Measurements from ENCODE around the gene OR9G4. TPM values are rescaled to one million over a fixed set of nuclear protein-coding genes. Genes with fewer than 3 reads are reported as not detected.

The OR9G4 gene
- total RNA-seq, 1 donor from 2014 or later: not detected

- Histone ChIP-seq H3K4me2 (no peak overlapping the region), H2AFZ (replicated peaks) (no peak overlapping the region), H4K20me1 (ENCODE audit: low read depth) (no peaks in the 10 kb centered on the region), H3K4me3 (no peak overlapping the region), H3K36me3 (no peaks in the 10 kb centered on the region), H3K9ac (no peak overlapping the region), H3F3A (ENCODE audit: low read depth) (no peaks in the 10 kb centered on the region), H3K79me2 (ENCODE audit: low read depth) (no peaks in the 10 kb centered on the region), H3K27me3 (no peaks in the 10 kb centered on the region), H3K4me1 (no peaks in the 10 kb centered on the region), H3K9me3 (ENCODE audit: low read depth) (no peaks in the 10 kb centered on the region), H3K27ac (no peak overlapping the region)
- TF ChIP-seq CTCF (IDR thresholded peaks at IDR 0.05) (no peak), EZH2 (IDR thresholded peaks at IDR 0.05) (no peak), EZH2phosphoT487 (IDR thresholded peaks at IDR 0.05) (no peak)
- no peak for DNase-seq (ENCODE audit: low spot score)
- no peak overlapping the region for H3K27ac Mint-ChIP-seq
- H3K4me1 Mint-ChIP-seq: no peaks in the 10 kb centered on the region
- no peaks in the 10 kb centered on the region for H3K36me3 Mint-ChIP-seq
- no peaks in the 10 kb centered on the region for H3K9me3 Mint-ChIP-seq
- no peaks in the 10 kb centered on the region for H3K27me3 Mint-ChIP-seq (ENCODE audit: insufficient read depth, low read depth)
- no peak overlapping the region for H3K4me3 Mint-ChIP-seq
These were observed 32.1 kb downstream of the OR9G4 start for GRCh38 chr11:56716379-56716854.

GRCh38 chr11:56714206-56714605 lies 34.3 kb downstream of the OR9G4 start:
- Histone ChIP-seq H3F3A (ENCODE audit: low read depth) (no peaks in the 10 kb centered on the region), H3K9ac (no peak overlapping the region), H3K27ac (no peak overlapping the region), H3K4me2 (no peak overlapping the region), H3K36me3 (no peaks in the 10 kb centered on the region), H3K4me1 (no peaks in the 10 kb centered on the region), H3K4me3 (no peak overlapping the region), H3K27me3 (no peaks in the 10 kb centered on the region), H3K9me3 (ENCODE audit: low read depth) (no peaks in the 10 kb centered on the region), H3K79me2 (ENCODE audit: low read depth) (no peaks in the 10 kb centered on the region), H2AFZ (replicated peaks) (no peak overlapping the region), H4K20me1 (ENCODE audit: low read depth) (no peaks in the 10 kb centered on the region)
- Mint-ChIP-seq H3K4me1 (no peaks in the 10 kb centered on the region), H3K27me3 (ENCODE audit: insufficient read depth, low read depth) (no peaks in the 10 kb centered on the region), H3K27ac (no peak overlapping the region), H3K9me3 (peaks cover 2% of the 10 kb centered on the region), H3K36me3 (no peaks in the 10 kb centered on the region), H3K4me3 (no peak overlapping the region)
- TF ChIP-seq EZH2 (IDR thresholded peaks at IDR 0.05) (no peak), CTCF (IDR thresholded peaks at IDR 0.05) (no peak), EZH2phosphoT487 (IDR thresholded peaks at IDR 0.05) (no peak)
- DNase-seq (ENCODE audit: low spot score): no peak

- Histone ChIP-seq H3K36me3 (no peaks in the 10 kb centered on the region), H3K27me3 (no peaks in the 10 kb centered on the region), H3K79me2 (ENCODE audit: low read depth) (no peaks in the 10 kb centered on the region), H3K9me3 (ENCODE audit: low read depth) (no peaks in the 10 kb centered on the region), H3K4me2 (no peak overlapping the region), H2AFZ (replicated peaks) (no peak overlapping the region), H4K20me1 (ENCODE audit: low read depth) (no peaks in the 10 kb centered on the region), H3K4me3 (no peak overlapping the region), H3F3A (ENCODE audit: low read depth) (no peaks in the 10 kb centered on the region), H3K4me1 (no peaks in the 10 kb centered on the region), H3K27ac (no peak overlapping the region), H3K9ac (no peak overlapping the region)
- H3K9me3 Mint-ChIP-seq: peaks cover 2% of the 10 kb centered on the region
- no peak overlapping the region for H3K27ac Mint-ChIP-seq
- TF ChIP-seq EZH2 (IDR thresholded peaks at IDR 0.05) (no peak), CTCF (IDR thresholded peaks at IDR 0.05) (no peak), EZH2phosphoT487 (IDR thresholded peaks at IDR 0.05) (no peak)
- no peak overlapping the region for H3K4me3 Mint-ChIP-seq
- H3K27me3 Mint-ChIP-seq (ENCODE audit: insufficient read depth, low read depth): no peaks in the 10 kb centered on the region
- H3K4me1 Mint-ChIP-seq: no peaks in the 10 kb centered on the region
- no peak for DNase-seq (ENCODE audit: low spot score)
- H3K36me3 Mint-ChIP-seq: no peaks in the 10 kb centered on the region
These were observed 42.0 kb downstream of the OR9G4 start for GRCh38 chr11:56706486-56706885.

Data from neural progenitor cell (in vitro differentiated cells).